Neural crest cell (in vitro differentiated cells): ENCODE measurements around the gene GIMAP5. TPM values are rescaled to one million over a fixed set of nuclear protein-coding genes. Genes with fewer than 3 reads are reported as not detected.

ENCODE experiments used
- DNase-seq: peaks from one replicate; pipeline ENCODE4 v3.0.0; 2021; ENCODE audit warnings: low read depth, mixed read lengths, low spot score
- H3K27ac Mint-ChIP-seq: one replicate; pipeline ENCODE4 v1.8.0; 2021; ENCODE audit warnings: mild to moderate bottlenecking, mixed read lengths; ENCODE audit not compliant: unreplicated experiment
- H3K27me3 Mint-ChIP-seq: 2 replicates; pipeline ENCODE4 v1.8.0; 2021; ENCODE audit warnings: low read depth, mild to moderate bottlenecking, mixed read lengths
- H3K36me3 Mint-ChIP-seq: 2 replicates; pipeline ENCODE4 v1.8.0; 2021; ENCODE audit warnings: low read depth, mild to moderate bottlenecking, mixed read lengths
- H3K4me1 Mint-ChIP-seq: 2 replicates; pipeline ENCODE4 v1.8.0; 2021; ENCODE audit warnings: mixed read lengths
- H3K4me3 Mint-ChIP-seq: one replicate; pipeline ENCODE4 v1.8.0; 2021; ENCODE audit warnings: mild to moderate bottlenecking, mixed read lengths
- H3K9me3 Mint-ChIP-seq: 2 replicates; pipeline ENCODE4 v1.8.0; 2021; ENCODE audit warnings: mixed read lengths
- CTCF ChIP-seq: fragments of 200-600 bp; sonication (generic); conservative IDR thresholded peaks from 2 replicates; pipeline ENCODE4 v1.5.0; 2021; ENCODE audit warnings: antibody characterized with exemption, mild to moderate bottlenecking
- total RNA-seq: library from RNA; stranded (reverse); gene quantifications from 2 replicates; pipeline ENCODE4 v1.2.1, GENCODE V29; 2021

The GIMAP5 gene
- total RNA-seq, 1 donor from 2014 or later = 0.19 TPM

GRCh38 chr7:150719960-150720891 is 17.0 kb upstream of the GIMAP5 start:
- no peak overlapping the region for H3K27ac Mint-ChIP-seq

DNA sequence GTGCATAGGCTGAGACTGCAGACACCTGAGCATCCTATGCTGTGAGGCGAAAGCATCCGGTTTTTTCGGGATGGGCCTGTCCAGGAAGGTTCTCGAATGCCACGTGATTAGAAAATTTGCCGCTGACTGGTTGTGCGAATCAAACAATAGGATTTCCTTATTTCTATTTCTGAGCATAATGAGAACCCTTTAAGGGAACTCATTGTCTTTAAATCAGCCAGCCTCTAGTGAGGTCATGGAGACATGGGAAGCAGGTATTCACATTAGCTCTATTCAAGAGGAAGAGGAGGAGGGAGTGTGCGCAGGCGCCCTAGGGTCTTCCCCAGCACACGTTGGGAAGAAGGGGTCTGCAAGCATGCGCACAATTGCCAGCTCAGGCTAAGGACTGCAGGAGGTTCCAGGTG is 15.2 kb upstream of the GIMAP5 start:
- no peaks in the 10 kb centered on the region for H3K9me3 Mint-ChIP-seq
- H3K4me3 Mint-ChIP-seq = no peak overlapping the region
- H3K27me3 Mint-ChIP-seq = peaks cover 16% of the 10 kb centered on the region
- no peak for DNase-seq
- H3K36me3 Mint-ChIP-seq = no peaks in the 10 kb centered on the region
- no peak overlapping the region for H3K27ac Mint-ChIP-seq
- no peaks in the 10 kb centered on the region for H3K4me1 Mint-ChIP-seq
- no peak for TF ChIP-seq CTCF

More at GRCh38 chr7:150719960-150720891, 17.0 kb upstream of the GIMAP5 start:
- peaks cover 14% of the 10 kb centered on the region for H3K27me3 Mint-ChIP-seq
- no peaks in the 10 kb centered on the region for H3K9me3 Mint-ChIP-seq
- H3K4me1 Mint-ChIP-seq = no peaks in the 10 kb centered on the region
- no peak for DNase-seq
- no peak overlapping the region for H3K4me3 Mint-ChIP-seq
- TF ChIP-seq CTCF = no peak
- no peaks in the 10 kb centered on the region for H3K36me3 Mint-ChIP-seq

- Mint-ChIP-seq H3K27me3 (peaks cover 17% of the 10 kb centered on the region), H3K27ac (no peak overlapping the region), H3K9me3 (peaks cover 2% of the 10 kb centered on the region), H3K36me3 (no peaks in the 10 kb centered on the region), H3K4me1 (no peaks in the 10 kb centered on the region), H3K4me3 (no peak overlapping the region)
- TF ChIP-seq CTCF = no peak
- DNase-seq = no peak
These were observed 14.7 kb upstream of the GIMAP5 start for GRCh38 chr7:150722431-150722931.

DNA sequence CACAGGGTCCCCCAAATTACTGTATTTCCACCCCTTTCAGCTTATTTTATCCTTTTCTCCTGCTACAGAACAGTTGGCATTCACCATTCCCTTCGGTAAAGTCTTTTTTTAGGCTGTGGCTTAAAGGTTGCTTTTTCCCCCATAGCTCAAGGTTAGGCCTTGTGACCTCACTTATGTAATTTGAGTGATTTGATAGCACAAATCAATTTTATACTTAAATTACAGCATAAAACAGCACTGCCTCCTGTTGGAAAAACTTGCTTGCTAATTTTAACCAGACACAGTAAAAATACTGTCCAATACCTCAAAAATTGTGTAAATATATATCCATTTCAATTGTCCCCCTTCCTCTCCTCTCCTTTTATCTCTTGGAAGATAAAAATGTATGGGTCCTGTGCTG is 13.8 kb upstream of the GIMAP5 start:
- no peak for TF ChIP-seq CTCF
- no peak overlapping the region for H3K27ac Mint-ChIP-seq
- no peaks in the 10 kb centered on the region for H3K4me1 Mint-ChIP-seq
- no peak overlapping the region for H3K4me3 Mint-ChIP-seq
- no peaks in the 10 kb centered on the region for H3K36me3 Mint-ChIP-seq
- H3K27me3 Mint-ChIP-seq = peaks cover 16% of the 10 kb centered on the region
- peaks cover 8% of the 10 kb centered on the region for H3K9me3 Mint-ChIP-seq
- DNase-seq = no peak

- Mint-ChIP-seq H3K27ac (no peak overlapping the region), H3K4me1 (no peaks in the 10 kb centered on the region), H3K4me3 (no peak overlapping the region), H3K27me3 (peaks cover 33% of the 10 kb centered on the region), H3K36me3 (no peaks in the 10 kb centered on the region), H3K9me3 (peaks cover 11% of the 10 kb centered on the region)
- DNase-seq = no peak
- no peak for TF ChIP-seq CTCF
These were observed 9.8 kb upstream of the GIMAP5 start for GRCh38 chr7:150727381-150727780.
